Neutrophil (primary cell): Measurements from ENCODE around the gene IPCEF1.

ENCODE experiments used
- H3K27ac ChIP-seq: fragments of 200-600 bp; sonication (generic); 2 replicates; pipeline ENCODE4 v1.5.1; 2016; ENCODE audit warnings: mild to moderate bottlenecking, moderate library complexity
- H3K27me3 ChIP-seq: fragments of 200-600 bp; sonication (generic); 2 replicates; pipeline ENCODE4 v1.6.0; 2016; ENCODE audit warnings: mild to moderate bottlenecking
- H3K36me3 ChIP-seq: fragments of 200-600 bp; sonication (generic); 2 replicates; pipeline ENCODE4 v1.5.1; 2017
- H3K4me1 ChIP-seq, 2 experiments: fragments of 200-600 bp in 1 of 2; sonication (generic) in 1 of 2; 1 replicate in 1 of 2; 2 replicates in 1 of 2; pipeline versions ENCODE4 v1.5.1 to v1.6.1; 2013 to 2016; ENCODE audit warnings: low read depth in 1 of 2, low read length in 1 of 2, mild to moderate bottlenecking in 1 of 2, moderate library complexity in 1 of 2; ENCODE audit not compliant: control insufficient read depth in 1 of 2, insufficient read depth in 1 of 2
- H3K4me3 ChIP-seq, 2 experiments: fragments of 200-600 bp in 1 of 2; sonication (generic) in 1 of 2; 1 replicate in 1 of 2; 2 replicates in 1 of 2; pipeline ENCODE4 v1.5.1; 2013 to 2016; ENCODE audit warnings: low read depth in 1 of 2, low read length in 1 of 2, mild to moderate bottlenecking in 1 of 2, moderate library complexity in 1 of 2
- H3K9me3 ChIP-seq: fragments of 200-600 bp; sonication (generic); 2 replicates; pipeline ENCODE4 v1.5.1; 2016
- TF ChIP-seq, protein P1 (sequence below): fragments of 200-600 bp; sonication (generic); IDR thresholded peaks from 2 replicates; pipeline ENCODE4 v1.5.1; 2016; ENCODE audit warnings: antibody characterized with exemption

Gene IPCEF1

DNA sequence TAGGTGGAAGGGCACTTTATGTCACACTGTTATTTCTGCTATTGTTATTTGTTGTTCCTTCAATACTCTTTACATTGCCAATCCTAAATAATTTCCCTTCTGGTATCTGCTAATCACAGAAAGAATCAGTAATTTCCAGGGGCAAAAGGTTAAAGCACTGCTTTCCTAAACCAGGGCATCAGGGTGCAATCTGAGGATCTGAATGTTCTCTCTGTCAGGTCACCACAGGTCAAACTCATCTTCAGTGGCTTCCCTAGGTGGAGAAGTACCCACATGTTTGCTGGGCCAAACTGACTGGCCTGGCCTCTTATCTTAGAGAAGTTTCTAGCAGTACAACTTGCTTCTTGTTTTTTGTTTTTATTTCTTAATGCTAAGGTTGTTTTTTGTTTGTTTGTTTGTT is 198.9 kb downstream of the IPCEF1 start:
- Histone ChIP-seq H3K9me3 (no peaks in the 10 kb centered on the region), H3K4me3 (no peak overlapping the region), H3K27ac (peak overlapping the region; percentile 60), H3K27me3 (no peaks in the 10 kb centered on the region), H3K4me1 (peaks cover 0 to 3% of the 10 kb centered on the region in 2 experiments), H3K36me3 (peaks cover 42% of the 10 kb centered on the region)
- TF ChIP-seq, protein P1, sequence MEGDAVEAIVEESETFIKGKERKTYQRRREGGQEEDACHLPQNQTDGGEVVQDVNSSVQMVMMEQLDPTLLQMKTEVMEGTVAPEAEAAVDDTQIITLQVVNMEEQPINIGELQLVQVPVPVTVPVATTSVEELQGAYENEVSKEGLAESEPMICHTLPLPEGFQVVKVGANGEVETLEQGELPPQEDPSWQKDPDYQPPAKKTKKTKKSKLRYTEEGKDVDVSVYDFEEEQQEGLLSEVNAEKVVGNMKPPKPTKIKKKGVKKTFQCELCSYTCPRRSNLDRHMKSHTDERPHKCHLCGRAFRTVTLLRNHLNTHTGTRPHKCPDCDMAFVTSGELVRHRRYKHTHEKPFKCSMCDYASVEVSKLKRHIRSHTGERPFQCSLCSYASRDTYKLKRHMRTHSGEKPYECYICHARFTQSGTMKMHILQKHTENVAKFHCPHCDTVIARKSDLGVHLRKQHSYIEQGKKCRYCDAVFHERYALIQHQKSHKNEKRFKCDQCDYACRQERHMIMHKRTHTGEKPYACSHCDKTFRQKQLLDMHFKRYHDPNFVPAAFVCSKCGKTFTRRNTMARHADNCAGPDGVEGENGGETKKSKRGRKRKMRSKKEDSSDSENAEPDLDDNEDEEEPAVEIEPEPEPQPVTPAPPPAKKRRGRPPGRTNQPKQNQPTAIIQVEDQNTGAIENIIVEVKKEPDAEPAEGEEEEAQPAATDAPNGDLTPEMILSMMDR, result no peak

DNA sequence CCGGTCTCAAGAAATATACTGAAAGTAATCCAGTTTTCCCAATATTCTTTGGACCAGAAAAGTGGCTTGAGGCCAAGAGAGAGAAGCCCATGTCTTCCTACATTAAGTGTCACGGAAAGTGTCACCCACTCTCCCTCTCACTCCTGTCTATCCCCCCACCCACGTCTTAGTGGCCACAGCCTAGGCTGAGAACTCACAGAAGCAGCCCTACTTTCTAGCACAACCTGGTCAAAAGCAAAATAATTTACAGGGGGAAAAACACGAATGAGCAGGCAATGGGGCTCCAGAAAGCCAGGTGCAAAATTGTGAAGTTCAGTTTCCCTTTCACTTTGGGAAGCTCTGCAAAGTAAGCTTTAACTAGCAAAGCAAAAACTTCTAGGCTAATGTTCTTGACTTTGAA is 199.5 kb downstream of the IPCEF1 start:
- Histone ChIP-seq H3K36me3 (peaks cover 42% of the 10 kb centered on the region), H3K9me3 (no peaks in the 10 kb centered on the region), H3K4me3 (no peak overlapping the region), H3K27me3 (no peaks in the 10 kb centered on the region), H3K27ac (peak overlapping the region; percentile 60), H3K4me1 (peaks cover 0 to 3% of the 10 kb centered on the region in 2 experiments)
- TF ChIP-seq, protein P1, result no peak

DNA sequence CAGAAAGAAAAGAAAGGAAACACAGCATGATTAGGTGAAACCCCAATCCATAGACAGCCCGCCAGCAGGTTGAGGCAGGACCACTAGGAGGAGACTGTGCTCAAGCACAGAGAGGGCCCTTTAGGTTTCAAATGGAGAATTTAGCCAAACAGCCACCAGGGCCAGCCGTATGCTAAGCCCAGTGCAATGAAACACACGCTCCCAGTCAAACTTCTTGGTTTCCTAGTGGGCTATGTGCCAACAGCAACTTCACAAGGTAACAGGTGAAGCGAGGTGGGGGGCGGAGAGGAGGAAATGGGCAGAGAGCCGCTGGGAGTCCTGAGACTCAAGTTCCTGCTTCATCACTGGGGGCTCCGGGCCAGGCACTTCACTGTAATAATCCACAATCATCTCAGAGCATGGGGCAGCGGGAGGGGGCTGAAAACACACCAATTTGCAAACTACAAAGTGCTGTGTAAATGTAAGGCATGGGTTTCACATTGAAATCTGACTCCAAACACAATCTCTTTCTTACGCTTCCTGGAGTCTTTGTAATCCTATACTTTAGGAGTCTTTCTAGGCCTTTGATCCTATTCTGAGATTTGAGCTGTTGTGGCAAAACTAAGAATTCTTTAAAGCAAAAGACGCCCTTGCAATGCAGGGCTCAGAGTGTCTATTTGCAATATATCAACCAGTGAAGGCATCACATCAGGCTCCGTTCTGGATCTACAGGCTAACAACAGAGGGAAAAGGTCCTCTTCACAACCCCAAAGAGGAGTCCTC is 200.3 kb downstream of the IPCEF1 start:
- peaks cover 0 to 3% of the 10 kb centered on the region in 2 experiments for H3K4me1 ChIP-seq
- H3K27ac ChIP-seq, result peak overlapping the region; percentile 60
- H3K36me3 ChIP-seq, result peaks cover 37% of the 10 kb centered on the region
- no peaks in the 10 kb centered on the region for H3K9me3 ChIP-seq
- no peak overlapping the region for H3K4me3 ChIP-seq
- TF ChIP-seq, protein P1, result no peak
- no peaks in the 10 kb centered on the region for H3K27me3 ChIP-seq

DNA sequence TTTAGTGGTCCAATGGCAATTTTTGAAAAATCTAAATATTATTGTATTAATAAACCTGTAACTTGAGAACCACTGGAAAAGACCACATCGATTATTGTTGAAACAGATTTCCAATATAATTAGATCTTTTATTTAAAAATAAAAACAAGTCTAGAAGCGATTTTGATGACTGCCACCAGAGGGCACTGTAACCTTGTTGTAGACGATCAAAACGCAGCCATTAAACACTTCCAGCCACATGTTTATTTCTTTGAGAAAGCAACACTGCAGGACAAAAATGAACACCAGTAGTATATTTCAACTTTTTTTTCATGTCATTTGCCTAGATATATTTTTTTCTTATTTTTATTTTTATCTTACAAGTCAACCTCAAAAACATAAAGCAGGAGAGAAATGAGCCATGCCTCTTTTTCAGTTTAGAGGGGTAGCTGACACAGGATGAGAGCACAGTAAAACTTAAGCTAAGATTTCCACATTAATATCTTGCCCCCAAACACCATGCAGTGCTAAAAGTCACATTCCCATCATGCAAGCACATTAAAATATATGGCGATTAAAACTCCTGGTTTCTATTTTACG is 202.1 kb downstream of the IPCEF1 start:
- Histone ChIP-seq H3K4me1 (peaks cover 0 to 3% of the 10 kb centered on the region in 2 experiments), H3K27me3 (no peaks in the 10 kb centered on the region), H3K4me3 (no peak overlapping the region), H3K9me3 (no peaks in the 10 kb centered on the region), H3K36me3 (peaks cover 23% of the 10 kb centered on the region), H3K27ac (no peak overlapping the region)
- TF ChIP-seq, protein P1, result peak; percentile 65

DNA sequence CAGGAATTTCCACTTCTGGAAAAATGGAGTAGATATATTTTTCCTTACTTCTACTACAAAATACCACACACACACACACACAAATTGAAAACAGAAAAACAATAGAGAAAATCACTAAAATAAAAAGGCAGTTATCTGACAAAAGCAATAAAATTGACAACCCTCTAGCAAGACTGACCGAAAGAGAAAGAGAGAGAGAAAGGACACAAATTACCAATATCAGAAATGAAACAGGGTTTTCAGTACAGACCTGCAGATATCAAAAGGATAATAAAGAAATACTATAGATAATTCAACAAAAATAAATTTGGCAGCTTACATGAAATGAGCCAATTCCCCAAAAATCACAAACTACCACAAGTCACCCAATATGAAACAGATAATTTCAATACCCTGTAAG is 212.8 kb downstream of the IPCEF1 start:
- Histone ChIP-seq H3K36me3 (no peaks in the 10 kb centered on the region), H3K4me3 (no peak overlapping the region), H3K4me1 (no peaks in the 10 kb centered on the region), H3K27ac (no peak overlapping the region), H3K9me3 (no peaks in the 10 kb centered on the region), H3K27me3 (no peaks in the 10 kb centered on the region)
- TF ChIP-seq, protein P1, result no peak
